Measurements from ENCODE around the gene C16orf78.

- TF ChIP-seq POLR2A (IDR thresholded peaks at IDR 0.05) (no peak), CTCF (IDR thresholded peaks at IDR 0.05) (no peak), POLR2AphosphoS5 (IDR thresholded peaks at IDR 0.05) (no peak), EP300 (IDR thresholded peaks at IDR 0.05) (no peak)
These were observed 34.9 kb upstream of the C16orf78 start for GRCh38 chr16:49338611-49339265.

Data from gastroesophageal sphincter (tissue), 3 donors.